ENCODE results near the gene DNASE1L1.

GRCh38 chrX:154435171-154435733 lies 26.2 kb upstream of the DNASE1L1 start:
- TF ChIP-seq TAF1 (IDR thresholded peaks at IDR 0.05; ENCODE audit: borderline replicate concordance, low read depth, low read length) (no peak), POLR2A (IDR thresholded peaks at IDR 0.05; ENCODE audit: low read depth, low read length) (no peak), POLR2AphosphoS5 (IDR thresholded peaks at IDR 0.05; ENCODE audit: low read depth, low read length) (no peak)

Measured in GM12892 (cell line).